Ovary (tissue), 9 donors: ENCODE measurements around the gene PRKCH. TPM values are rescaled to one million over a fixed set of nuclear protein-coding genes. Genes with fewer than 3 reads are reported as not detected.

Experiments used
- DNase-seq, 5 donors: peaks; one replicate each; pipeline ENCODE4 v3.0.0-alpha.2; 2019 to 2020
- H3K27ac ChIP-seq, 2 donors: fragments of 200-600 bp; one replicate each; pipeline versions ENCODE4 v1.5.1 to v1.8.0; 2019 to 2022
- H3K27me3 ChIP-seq: fragments of 200-600 bp; one replicate; pipeline ENCODE4 v1.8.0; 2022
- H3K36me3 ChIP-seq: fragments of 200-600 bp; sonication (generic); one replicate; pipeline ENCODE4 v1.5.1; 2019
- H3K4me1 ChIP-seq: one replicate; pipeline ENCODE4 v1.8.1; 2013; ENCODE audit warnings: mild to moderate bottlenecking, moderate library complexity; ENCODE audit not compliant: insufficient read depth
- H3K4me3 ChIP-seq: fragments of 200-600 bp; sonication (generic); one replicate; pipeline ENCODE4 v1.5.1; 2017
- H3K9me3 ChIP-seq, 2 donors: fragments of 200-600 bp in 1 of 2; sonication (generic) in 1 of 2; one replicate each; pipeline versions ENCODE4 v1.5.1 to v1.8.1; 2013 to 2019; ENCODE audit warnings: mild to moderate bottlenecking in 1 of 2, moderate library complexity in 1 of 2
- EP300 ChIP-seq: sonication (generic); formaldehyde crosslinking; IDR thresholded peaks from one replicate; pipeline ENCODE4 v1.6.1; 2017; ENCODE audit warnings: antibody characterized with exemption
- POLR2A ChIP-seq: fragments of 450-650 bp; IDR thresholded peaks from one replicate; pipeline ENCODE4 v1.6.1; 2017; ENCODE audit warnings: antibody characterized with exemption, mild to moderate bottlenecking, moderate library complexity
- whole genome bisulfite sequencing, 3 donors: extraction: QIAGEN DNeasy Blood & Tissue Kit in 1 of 3; methylation state at CpG; one replicate each; pipeline versions ENCODE4 v1.1.5 to v1.1.7; 2013 to 2017; 5-methylcytosine and 5-hydroxymethylcytosine counted together
- intact Hi-C, 4 donors: fragments of 100-400 bp; cut with DNase I; formaldehyde crosslinking; loops; one replicate each; pipeline versions ENCODE4 v1.11.0 to v1.15.1; 2022 to 2023
- polyA plus RNA-seq, 2 donors: library from polyadenylated mRNA; stranded (reverse); fragments of 200-250 nt in 1 of 2; fragments of 350-450 nt in 1 of 2; fragmentation: Illumina TruSeq in 1 of 2; extraction: RNeasy Lipid Tissue Mini Kit (QIAGEN cat#74804) in 1 of 2; gene quantifications; one replicate each; pipeline ENCODE4 v1.2.3, GENCODE V29; 2013 to 2014
- total RNA-seq, 7 donors: library from RNA; depleted of rRNA in 2 of 7; stranded (reverse); fragments of >200 nt in 2 of 7; fragmentation: NEBNext Ultra II Directional in 3 of 7; extraction: Animal tissue kit (Norgen Biotek cat#: 25700) in 3 of 7; gene quantifications; one replicate each; pipeline versions ENCODE4 v1.1.0 to v1.2.4, GENCODE V29; 2016 to 2023
- TF ChIP-seq, protein P1 (sequence below), 3 donors: fragments of 450-650 bp in 2 of 3; fragments of 200-600 bp in 1 of 3; IDR thresholded peaks; one replicate each; pipeline versions ENCODE4 v1.5.1 to v1.8.0; 2016 to 2022; ENCODE audit warnings: antibody characterized with exemption in 3 of 3, mild to moderate bottlenecking in 1 of 3
- donor health status: DM: no; HTN: no; CAD: no; lungs with moderate emphysema.
- donor health status: DM: no; HTN: no; CAD: no.
- donor health status: Bipolar disorder and iron deficiency.
- donor health status: DM: yes; HTN: yes; CAD: no.
- donor health status: DM: no; HTN: no; CAD: no.
- donor health status: DM: yes; HTN: yes; CAD: no.

PRKCH gene
- total and polyA plus RNA-seq, 9 donors = 8.4 to 47.6 (median 15.9) TPM

DNA sequence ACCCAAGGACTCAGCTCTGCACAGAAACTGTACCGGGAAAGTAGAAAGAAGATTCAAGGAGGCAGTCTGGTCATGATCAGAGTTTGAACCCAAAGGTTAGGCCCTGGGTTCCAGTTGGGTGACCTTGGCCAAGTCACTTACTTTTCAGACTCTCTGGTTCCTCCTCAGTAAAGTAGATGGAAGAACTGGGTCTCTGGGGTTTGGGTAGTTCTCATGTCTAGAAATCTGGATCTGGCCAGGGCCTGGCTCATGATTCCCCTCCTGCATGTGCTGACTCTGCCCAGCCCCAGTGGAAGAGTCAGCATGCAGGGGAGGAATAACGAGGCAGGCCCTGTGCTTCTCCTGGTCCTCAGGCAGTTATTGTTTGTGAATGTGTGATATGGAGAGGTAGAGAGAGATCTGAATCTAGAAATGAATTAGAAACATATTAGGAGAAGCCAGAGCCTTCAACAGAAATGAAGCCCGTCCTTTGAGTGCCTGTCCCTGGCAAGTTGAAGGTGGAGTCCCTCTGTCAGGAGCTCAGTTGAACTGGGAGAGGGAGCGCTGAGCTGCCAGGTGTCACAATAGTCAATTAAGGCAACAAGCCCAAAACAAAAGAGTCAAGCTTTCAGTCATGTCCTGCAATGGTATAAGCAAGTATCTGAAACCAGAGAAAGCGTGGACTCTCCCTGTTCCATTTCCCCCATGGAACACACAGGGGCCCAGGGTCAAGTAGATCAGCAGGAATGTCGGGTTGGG lies 242.7 kb downstream of the PRKCH start:
- H3K27ac ChIP-seq = no peak overlapping the region
- no peak for TF ChIP-seq POLR2A
- intact Hi-C loops = no loop called here
- peaks cover 14% of the 10 kb centered on the region for H3K4me1 ChIP-seq
- H3K27me3 ChIP-seq = no peaks in the 10 kb centered on the region
- whole genome bisulfite sequencing, 3 donors = 82 to 86% (median 84%) methylated on average over 6 of the region's 6 CpGs
- H3K4me3 ChIP-seq = no peak overlapping the region
- H3K9me3 ChIP-seq = no peaks in the 10 kb centered on the region
- no peaks in the 10 kb centered on the region for H3K36me3 ChIP-seq
- DNase-seq = no peak

DNA sequence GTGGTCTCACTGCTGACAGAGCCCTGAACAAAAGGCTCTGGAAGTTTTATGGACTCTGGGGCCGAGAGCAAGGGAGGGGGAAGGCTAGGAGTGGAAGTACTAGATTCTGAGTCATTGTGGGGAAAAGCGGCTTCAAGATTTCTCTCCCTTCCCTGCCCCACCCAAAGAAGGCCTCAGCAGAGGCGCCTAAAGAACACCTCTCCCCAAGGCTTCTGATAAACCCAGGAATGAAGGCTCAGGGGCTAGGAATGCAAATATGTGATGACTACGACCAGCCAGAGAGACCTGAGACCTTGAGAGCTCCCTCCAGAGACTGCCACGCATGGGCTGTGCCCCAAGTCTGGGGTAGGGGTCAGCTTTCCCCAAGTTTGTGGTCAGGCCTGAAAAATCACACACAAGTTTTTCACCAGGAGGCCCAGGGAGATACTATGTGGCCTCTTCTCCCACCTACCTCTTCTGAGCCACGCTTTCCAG lies 243.3 kb downstream of the PRKCH start:
- WGBS, 3 donors = 29 to 41% (median 40%) methylated on average over 6 of the region's 6 CpGs
- DNase-seq = no peak
- no peak overlapping the region for H3K4me3 ChIP-seq
- TF ChIP-seq EP300 (no peak), POLR2A (no peak)
- TF ChIP-seq, protein P1, sequence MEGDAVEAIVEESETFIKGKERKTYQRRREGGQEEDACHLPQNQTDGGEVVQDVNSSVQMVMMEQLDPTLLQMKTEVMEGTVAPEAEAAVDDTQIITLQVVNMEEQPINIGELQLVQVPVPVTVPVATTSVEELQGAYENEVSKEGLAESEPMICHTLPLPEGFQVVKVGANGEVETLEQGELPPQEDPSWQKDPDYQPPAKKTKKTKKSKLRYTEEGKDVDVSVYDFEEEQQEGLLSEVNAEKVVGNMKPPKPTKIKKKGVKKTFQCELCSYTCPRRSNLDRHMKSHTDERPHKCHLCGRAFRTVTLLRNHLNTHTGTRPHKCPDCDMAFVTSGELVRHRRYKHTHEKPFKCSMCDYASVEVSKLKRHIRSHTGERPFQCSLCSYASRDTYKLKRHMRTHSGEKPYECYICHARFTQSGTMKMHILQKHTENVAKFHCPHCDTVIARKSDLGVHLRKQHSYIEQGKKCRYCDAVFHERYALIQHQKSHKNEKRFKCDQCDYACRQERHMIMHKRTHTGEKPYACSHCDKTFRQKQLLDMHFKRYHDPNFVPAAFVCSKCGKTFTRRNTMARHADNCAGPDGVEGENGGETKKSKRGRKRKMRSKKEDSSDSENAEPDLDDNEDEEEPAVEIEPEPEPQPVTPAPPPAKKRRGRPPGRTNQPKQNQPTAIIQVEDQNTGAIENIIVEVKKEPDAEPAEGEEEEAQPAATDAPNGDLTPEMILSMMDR (IDR thresholded peaks at IDR 0.05) = no peak
- intact Hi-C loops = loop anchor here in 1 of 4 donors (5.0 kb wide), 1 partner anchor 853 kb away; no protein-coding TSS in a partner anchor
- no peaks in the 10 kb centered on the region for H3K36me3 ChIP-seq
- H3K27ac ChIP-seq = no peak overlapping the region
- no peaks in the 10 kb centered on the region for H3K9me3 ChIP-seq
- H3K4me1 ChIP-seq = peaks cover 14% of the 10 kb centered on the region
- H3K27me3 ChIP-seq = no peaks in the 10 kb centered on the region

DNA sequence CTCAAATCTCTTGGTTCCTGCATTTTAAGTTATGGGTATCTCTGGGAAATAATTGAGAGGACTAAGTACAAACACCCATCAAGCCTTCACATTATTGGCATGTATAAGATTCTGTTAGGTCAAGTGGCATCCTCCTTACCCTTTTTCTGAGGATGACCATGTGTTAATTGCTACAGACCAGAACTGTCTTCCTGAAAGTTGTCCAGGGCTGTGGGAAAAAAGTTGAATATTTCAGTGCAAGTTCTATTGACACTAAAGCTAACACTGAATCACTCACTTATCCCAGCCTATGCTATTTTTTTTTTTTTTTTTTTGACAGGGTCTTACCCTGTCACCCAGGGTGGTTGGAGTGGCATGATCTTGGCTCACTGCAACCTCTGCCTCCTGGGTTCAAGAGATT lies 243.8 kb downstream of the PRKCH start:
- no peaks in the 10 kb centered on the region for H3K36me3 ChIP-seq
- intact Hi-C loops = loop anchor here in 1 of 4 donors (5.0 kb wide), 1 partner anchor 852 kb away; no protein-coding TSS in a partner anchor
- peaks cover 14% of the 10 kb centered on the region for H3K4me1 ChIP-seq
- no peak overlapping the region for H3K27ac ChIP-seq
- TF ChIP-seq EP300 = no peak
- TF ChIP-seq, protein P1 (IDR thresholded peaks at IDR 0.05) = no peak
- no peak for TF ChIP-seq POLR2A
- H3K4me3 ChIP-seq = no peak overlapping the region
- no peak for DNase-seq
- no peaks in the 10 kb centered on the region for H3K9me3 ChIP-seq
- H3K27me3 ChIP-seq = no peaks in the 10 kb centered on the region

DNA sequence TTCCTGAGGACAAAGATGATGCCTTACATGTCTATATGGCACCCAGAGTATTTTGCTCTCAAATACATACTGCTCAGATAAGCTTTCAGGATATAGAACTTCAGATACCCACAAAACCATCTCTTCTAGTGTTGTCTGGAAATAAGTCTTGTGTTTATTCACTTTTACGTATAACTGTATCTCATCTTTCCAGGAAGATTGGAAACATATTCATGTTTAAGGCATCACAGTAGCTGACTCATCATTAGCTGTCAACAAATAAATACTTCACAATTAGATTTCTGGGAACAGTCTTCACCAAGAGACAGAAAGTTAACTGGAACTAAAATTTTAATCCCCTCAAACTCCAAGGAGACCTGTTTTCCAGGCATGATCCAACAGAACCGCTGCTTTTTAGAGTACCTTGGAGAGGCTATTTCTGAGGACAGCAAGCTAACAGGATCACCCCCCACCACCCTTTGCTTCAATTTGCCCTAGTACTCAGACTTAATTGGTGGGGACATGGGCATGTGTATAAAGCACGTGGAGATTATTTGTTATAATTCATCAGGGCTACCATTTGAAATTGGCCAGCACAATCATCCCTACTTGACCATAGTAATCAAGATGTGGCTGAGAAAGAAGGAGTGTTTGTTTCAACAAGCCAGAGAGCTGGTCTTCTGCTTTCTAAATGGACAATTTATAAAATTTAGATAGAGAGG lies 244.6 kb downstream of the PRKCH start:
- Histone ChIP-seq H3K4me3 (no peak overlapping the region), H3K27ac (no peak overlapping the region), H3K36me3 (no peaks in the 10 kb centered on the region), H3K9me3 (no peaks in the 10 kb centered on the region), H3K27me3 (no peaks in the 10 kb centered on the region), H3K4me1 (peaks cover 14% of the 10 kb centered on the region)
- 77 to 92% (median 86%) methylated on average over 3 of the region's 3 CpGs for WGBS, 3 donors
- DNase-seq = no peak
- intact Hi-C loops = loop anchor here in 1 of 4 donors (5.0 kb wide), 1 partner anchor 851 kb away; no protein-coding TSS in a partner anchor
- no peak for TF ChIP-seq EP300
- TF ChIP-seq, protein P1 (IDR thresholded peaks at IDR 0.05) = no peak
- no peak for TF ChIP-seq POLR2A
